Endothelial cell of hepatic sinusoid (primary cell): ENCODE results near the gene TCAIM.
"Not testable (repeated sequence)": the region's sequence is repeated elsewhere in the genome, so short reads cannot be mapped to it uniquely, and the experiment has no call there.

Experiments
- in situ Hi-C: cut with HindIII; loops from 2 replicates; pipeline ENCODE4 v1.10.0; 2017; ENCODE audit warnings: low sequenced_read_pairs

TCAIM gene

GRCh38 chr3:44412365-44412764, 73.8 kb downstream of the TCAIM start:
- in situ Hi-C loops, result no loop called here

GRCh38 chr3:44414517-44415090, 76.0 kb downstream of the TCAIM start:
- in situ Hi-C loops, result no loop called here

DNA sequence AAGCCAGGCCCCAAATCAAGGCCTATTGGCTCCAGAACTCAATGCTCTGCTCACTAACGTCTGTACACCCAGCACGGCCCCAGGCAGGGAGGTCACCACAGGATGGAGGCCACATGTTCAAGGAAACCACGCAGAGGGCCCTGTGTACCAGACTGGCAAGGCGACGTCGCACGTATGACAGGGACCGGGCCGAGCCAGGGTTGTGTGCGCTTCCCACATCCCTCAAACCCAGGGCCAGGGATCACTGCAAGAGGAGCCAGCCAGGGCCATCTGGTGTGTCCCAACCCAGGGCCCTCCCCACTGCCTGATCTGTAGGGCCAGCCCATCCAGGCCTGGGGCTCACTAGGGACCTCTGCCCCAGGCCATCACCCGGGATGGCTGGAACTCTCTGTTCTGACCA, 76.9 kb downstream of the TCAIM start:
- in situ Hi-C loops, result no loop called here

DNA sequence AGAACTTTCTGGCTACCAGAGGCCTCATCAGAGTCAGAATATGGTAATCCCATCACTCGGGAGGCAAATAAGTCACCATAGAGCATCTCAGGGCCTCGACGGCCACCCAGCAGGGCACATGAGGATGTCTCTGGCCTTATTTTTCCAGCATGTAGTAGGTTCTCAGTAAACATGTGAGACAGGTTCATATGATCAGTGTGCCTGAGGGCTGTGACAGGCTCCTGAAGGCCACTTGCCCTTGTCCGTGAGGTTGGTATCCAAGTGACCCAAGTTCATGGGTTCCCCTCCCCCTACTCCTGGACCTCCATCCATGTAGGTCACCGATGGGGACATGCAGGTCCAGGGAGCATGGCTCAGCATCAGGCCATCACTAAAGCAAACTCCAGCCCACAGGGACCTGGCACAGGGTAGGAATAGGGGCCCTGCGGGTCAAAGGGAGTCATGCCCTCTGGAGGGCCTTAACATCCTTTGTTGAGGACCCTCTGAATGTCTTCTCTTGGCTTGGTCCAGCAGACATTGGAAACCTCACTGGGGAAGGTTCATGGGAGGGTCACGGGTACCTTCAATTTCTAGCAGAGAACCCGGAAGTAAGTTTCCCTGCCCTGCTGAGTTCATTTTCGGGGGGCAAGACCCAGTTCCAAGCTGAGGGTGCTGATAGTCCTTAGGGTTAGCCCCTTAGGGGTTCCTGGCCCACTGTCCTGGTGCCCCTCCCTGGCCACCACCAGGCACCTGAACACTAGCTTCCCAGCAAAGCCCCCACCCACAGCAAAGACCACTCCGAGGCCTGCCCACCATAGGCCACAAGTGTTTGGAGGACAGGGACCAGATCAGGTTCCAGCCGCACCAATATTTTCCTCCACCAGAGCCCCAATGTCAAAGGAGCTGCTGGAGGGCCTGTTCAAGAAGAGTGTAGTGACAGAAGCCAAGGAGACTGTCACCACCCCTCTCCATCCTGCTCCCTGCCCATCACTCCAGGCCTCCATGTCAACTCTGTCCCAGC, 77.8 kb downstream of the TCAIM start:
- in situ Hi-C loops, result no loop called here

- in situ Hi-C loops, result not testable (repeated sequence)
Measured at GRCh38 chr3:44418118-44418517, 79.6 kb downstream of the TCAIM start.

DNA sequence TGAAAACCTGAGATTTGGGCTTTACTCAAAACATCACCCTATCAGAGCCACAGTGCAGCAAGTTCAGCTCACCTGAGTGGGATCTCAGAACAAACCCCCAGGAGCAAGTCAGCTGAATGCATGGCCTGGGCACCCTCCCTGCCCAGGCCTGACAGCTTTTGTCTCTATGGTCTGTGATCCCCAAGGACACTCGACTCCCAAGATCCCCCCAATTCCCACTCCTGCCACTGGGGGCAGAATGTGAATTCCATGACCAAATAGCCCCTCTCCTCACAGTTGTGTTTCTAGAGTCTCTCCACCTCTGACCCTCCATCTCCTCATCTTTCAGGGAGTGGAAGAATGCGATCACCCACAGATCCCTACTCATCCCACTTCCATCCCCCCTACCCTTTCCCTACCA, 80.0 kb downstream of the TCAIM start:
- in situ Hi-C loops, result no loop called here

DNA sequence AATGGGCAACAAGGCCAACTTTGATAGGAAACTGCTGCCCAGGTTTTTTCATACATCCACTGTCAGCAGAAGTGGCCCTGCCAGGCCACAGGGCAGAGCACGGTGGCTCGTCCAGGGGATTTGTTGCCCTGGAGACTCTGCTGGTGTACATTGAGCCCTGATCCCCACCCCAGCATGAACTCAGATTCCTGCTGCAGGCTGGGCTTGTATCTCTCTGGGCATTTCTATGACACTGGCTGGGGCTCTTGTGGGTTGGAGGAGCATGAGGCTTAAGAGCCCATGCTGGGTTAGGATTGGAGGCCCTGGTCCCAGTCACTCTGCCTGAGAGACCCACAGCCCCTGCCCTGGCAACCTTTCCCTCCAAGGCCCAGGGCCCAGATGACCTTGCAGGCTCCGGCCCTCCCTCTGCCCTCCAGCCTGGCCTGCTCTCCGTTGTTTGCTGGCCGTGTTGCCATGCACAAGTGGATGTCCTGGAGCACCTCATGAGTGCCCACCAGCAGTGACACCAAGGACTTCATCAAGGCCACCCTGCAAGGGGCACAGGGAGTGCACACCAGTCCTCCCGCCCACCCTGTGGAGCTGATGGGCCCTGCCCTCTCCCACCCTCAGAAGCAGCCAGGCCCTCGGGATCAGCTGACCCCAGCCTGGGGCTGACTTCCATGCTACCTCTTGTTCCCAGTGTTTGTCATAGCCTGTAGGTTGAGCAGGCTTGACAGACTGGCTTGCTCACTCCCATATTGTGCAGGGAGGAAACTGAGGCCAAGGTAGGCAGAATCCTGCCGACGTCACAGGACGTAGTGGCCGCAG, 80.8 kb downstream of the TCAIM start:
- in situ Hi-C loops, result no loop called here

GRCh38 chr3:44419923-44420650, 81.5 kb downstream of the TCAIM start:
- in situ Hi-C loops, result no loop called here

DNA sequence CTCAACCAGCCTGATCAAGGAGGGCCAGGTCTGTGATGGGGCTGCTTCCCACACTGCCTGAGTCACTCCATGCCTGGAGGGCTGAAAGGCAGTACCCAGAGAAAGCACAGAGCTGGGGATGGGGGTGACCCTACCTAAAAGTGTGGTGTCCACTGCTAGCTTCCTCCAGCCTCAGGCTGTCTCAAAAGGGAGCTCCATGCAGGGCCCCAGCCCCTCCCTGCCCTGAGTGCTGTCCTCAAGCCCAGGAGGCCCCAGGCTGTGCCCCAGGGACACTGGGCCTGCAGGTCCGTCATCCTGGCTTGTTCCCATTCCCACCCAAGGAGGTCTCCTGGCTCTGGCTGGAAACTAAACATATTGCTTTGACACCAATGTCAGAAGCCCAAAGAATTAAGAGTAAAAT, 82.1 kb downstream of the TCAIM start:
- in situ Hi-C loops, result no loop called here

DNA sequence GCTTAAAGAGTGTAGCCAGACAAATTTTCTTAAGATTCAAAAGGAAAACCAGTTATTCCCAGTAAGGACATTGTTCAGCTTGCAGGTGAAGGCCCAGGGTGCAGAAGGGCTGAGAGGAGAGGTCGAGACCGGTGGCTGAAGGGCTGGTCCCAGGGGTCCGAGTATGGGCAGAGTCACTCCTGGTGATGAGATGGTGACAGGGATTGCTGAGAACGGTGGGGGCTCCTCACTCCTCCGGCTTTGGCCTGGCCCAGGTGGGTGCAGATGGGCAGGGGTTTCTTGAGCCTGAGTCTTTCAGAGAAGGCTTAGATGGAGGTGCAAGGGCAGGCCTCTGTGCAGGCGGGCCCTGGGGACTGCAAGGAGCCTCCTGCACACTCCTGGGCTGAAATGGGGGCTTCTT, 82.7 kb downstream of the TCAIM start:
- in situ Hi-C loops, result no loop called here

GRCh38 chr3:44424758-44425157, 86.2 kb downstream of the TCAIM start:
- in situ Hi-C loops, result no loop called here

GRCh38 chr3:44427683-44428082, 89.1 kb downstream of the TCAIM start:
- in situ Hi-C loops, result no loop called here

DNA sequence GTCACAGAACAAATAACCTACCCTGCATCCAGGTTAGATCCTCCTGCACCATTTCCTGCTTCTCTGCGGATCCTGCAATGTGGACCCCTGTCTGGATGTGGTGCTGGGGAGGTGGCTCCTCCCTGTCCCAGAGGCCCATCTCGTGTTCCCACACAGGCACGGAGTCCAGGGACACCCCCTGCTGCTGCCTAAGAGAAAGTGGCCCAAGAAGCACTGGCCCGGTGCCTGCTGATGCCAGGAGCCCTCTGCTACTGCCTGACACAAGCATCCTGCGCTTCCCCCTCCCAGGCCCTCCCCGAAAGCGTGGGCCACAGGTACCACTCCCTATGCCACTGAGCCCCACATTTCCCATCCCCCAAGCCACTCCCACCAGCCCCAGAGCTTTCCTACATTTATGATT, 90.3 kb downstream of the TCAIM start:
- in situ Hi-C loops, result no loop called here

GRCh38 chr3:44429459-44429858, 90.9 kb downstream of the TCAIM start:
- in situ Hi-C loops, result no loop called here

DNA sequence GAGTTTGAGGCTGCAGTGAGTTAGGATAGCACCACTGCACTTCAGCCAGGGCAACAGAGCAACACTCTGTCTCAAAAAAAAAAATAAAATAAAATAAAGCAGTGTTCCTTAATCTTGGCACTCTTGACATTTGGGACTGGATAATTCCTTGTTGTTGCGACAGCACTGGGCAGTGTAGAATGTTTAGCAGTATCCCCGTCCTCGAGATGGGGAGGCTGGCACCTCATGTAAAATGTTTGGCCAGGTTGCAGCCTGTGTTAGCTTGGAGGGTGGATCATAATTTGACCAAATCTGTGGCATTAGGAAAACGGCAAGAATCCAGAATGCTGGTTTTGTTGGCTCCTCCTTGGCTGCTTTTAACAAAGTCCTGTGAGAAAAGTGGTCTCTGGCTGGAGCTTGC, 91.9 kb downstream of the TCAIM start:
- in situ Hi-C loops, result no loop called here

DNA sequence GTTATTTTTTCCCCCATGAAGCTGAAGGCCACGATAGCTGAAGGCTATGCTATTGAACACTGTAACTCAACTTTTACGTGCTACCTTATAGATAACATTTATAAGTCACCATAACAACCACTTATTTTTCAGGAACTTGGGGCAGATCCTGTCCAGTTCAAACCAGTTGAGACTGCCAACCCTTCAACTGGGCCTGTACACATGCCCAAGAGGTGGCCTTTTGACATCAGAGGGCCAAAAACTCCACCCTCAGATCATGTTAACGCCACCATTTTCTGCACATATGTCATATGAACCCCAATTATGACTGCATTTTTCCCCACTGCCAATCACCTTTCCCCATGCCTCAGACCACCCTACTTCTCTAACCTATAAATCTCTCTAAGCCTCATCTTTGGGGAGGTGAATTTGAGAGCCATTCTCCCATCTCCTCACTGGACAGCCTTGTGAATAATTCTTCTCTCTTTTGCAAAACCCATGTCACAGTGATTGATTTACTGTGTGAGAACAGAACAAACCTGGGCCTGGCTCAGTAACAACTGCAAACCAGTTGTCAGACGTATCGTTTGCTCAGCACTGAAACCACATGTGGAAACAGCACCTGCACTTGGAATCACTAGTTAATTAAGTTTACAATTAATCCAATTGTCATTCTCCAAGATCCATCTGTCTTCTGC, 96.4 kb downstream of the TCAIM start:
- in situ Hi-C loops, result no loop called here

DNA sequence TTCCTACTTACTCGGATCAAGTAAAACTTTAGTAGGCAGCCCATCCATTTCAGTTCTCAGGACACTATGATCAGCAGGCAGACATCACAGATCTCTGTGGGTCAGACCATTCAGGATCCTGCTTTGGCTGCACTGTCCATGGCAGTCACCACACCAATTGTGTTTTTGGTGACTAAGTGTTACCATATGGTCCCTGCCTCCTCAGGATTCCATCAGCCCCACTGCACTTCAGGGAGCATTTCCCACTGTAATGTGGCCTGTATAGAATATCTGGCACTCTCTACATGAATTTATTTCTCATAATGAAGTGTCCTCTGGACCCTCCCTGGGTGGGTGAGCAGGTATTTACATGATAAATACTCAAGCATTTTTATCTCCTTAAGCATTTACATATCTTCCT, 97.6 kb downstream of the TCAIM start:
- in situ Hi-C loops, result no loop called here

DNA sequence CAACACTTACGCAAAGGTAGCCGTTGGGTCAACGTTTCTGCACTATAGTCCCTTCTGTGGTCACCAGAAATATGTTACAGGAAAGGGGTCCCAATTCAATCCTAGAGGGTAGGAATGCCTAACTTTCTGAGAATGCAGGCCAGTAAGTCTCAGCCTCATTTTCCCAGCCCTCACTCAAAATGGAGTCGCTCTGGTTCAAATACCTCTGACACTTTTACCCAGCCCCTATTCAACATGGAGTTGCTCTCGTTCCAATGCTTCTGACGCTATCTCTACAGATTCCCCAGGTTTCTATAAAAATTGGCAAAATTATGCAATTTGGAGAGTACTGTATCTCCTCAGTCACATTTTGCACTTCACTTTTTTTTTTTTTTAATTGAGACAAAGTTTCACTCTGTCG, 99.2 kb downstream of the TCAIM start:
- in situ Hi-C loops, result no loop called here

- in situ Hi-C loops, result no loop called here
Measured at GRCh38 chr3:44439499-44440295, 101.1 kb downstream of the TCAIM start.
